PC-3 (cell line): ENCODE data around the gene CCDC28B. TPM values are rescaled to one million over a fixed set of nuclear protein-coding genes. Genes with fewer than 3 reads are reported as not detected.
A peak's percentile ranks its signal among the peaks of the same experiment; 100 is the strongest.

ENCODE experiments used
- ATAC-seq: fragments of 200-7000 bp; cut with Tn5 transposase; 2 replicates; pipeline ENCODE4 v1.9.1; 2020; ENCODE audit warnings: mild to moderate bottlenecking, moderate library complexity
- Bru-seq: library from RNA; stranded (reverse); fragments of 400-500 nt; gene quantifications from one replicate; lab custom pipeline; 2021; lab: Mats Ljungman, UMichigan
- BruChase-seq, 2 experiments: library from RNA; stranded (reverse); fragments of 400-500 nt; gene quantifications; one replicate each; lab custom pipeline; 2021; lab: Mats Ljungman, UMichigan
- BruUV-seq: library from RNA; stranded (reverse); fragments of 400-500 nt; replicated peaks from 2 replicates; lab custom pipeline; 2021; lab: Mats Ljungman, UMichigan
- CTCF ChIA-PET: fragments of 300-600 bp; sonication (Branson Sonifier 250); formaldehyde crosslinking; loops from one replicate; lab custom pipeline; 2022; ENCODE audit warnings: antibody characterized with exemption; lab: Charles Lee
- POLR2A ChIA-PET: fragments of 300-600 bp; sonication (Branson Sonifier 250); formaldehyde crosslinking; loops from one replicate; lab custom pipeline; 2022; ENCODE audit warnings: antibody characterized with exemption; ENCODE audit not compliant: unreplicated experiment; lab: Charles Lee
- DNase-seq: peaks from one replicate; pipeline ENCODE4 v3.0.0-alpha.2; 2015
- H2AFZ ChIP-seq: fragments of 300-600 bp; sonication (generic); 2 replicates; pipeline ENCODE4 v1.6.0; 2016; ENCODE audit warnings: antibody characterized with exemption, low read length
- H3F3A ChIP-seq: fragments of 300-600 bp; sonication (generic); one replicate; pipeline ENCODE4 v1.6.0; 2017; ENCODE audit warnings: antibody characterized with exemption, low read length, control low read depth, mild to moderate bottlenecking; ENCODE audit not compliant: unreplicated experiment
- H3K27ac ChIP-seq: fragments of 300-600 bp; sonication (generic); 2 replicates; pipeline ENCODE4 v1.5.1; 2016; ENCODE audit warnings: mild to moderate bottlenecking, low read length
- H3K27me3 ChIP-seq: fragments of 300-600 bp; sonication (generic); 2 replicates; pipeline ENCODE4 v1.6.1; 2016; ENCODE audit warnings: low read length, mixed read lengths
- H3K36me3 ChIP-seq: fragments of 300-600 bp; sonication (generic); 2 replicates; pipeline ENCODE4 v1.6.1; 2016; ENCODE audit warnings: low read depth, mixed run types, low read length, mixed read lengths
- H3K4me1 ChIP-seq: fragments of 300-600 bp; sonication (generic); 2 replicates; pipeline ENCODE4 v1.5.1; 2016; ENCODE audit warnings: low read length; ENCODE audit not compliant: insufficient read depth
- H3K4me2 ChIP-seq: fragments of 300-600 bp; sonication (generic); 2 replicates; pipeline ENCODE4 v1.6.0; 2016; ENCODE audit warnings: low read length
- H3K4me3 ChIP-seq: fragments of 300-600 bp; sonication (generic); 2 replicates; pipeline ENCODE4 v1.5.1; 2016; ENCODE audit warnings: mild to moderate bottlenecking, low read length, mixed read lengths
- H3K79me2 ChIP-seq: fragments of 300-600 bp; sonication (generic); 2 replicates; pipeline ENCODE4 v1.6.1; 2017; ENCODE audit warnings: low read length, mixed read lengths
- H3K9ac ChIP-seq: fragments of 300-600 bp; sonication (generic); 2 replicates; pipeline ENCODE4 v1.6.0; 2016; ENCODE audit warnings: mild to moderate bottlenecking, low read length
- H3K9me2 ChIP-seq: fragments of 300-600 bp; sonication (generic); replicated peaks from 2 replicates; pipeline ENCODE4 v1.6.1; 2016; ENCODE audit warnings: mixed run types, low read length, mixed read lengths
- H3K9me3 ChIP-seq: fragments of 300-600 bp; sonication (generic); 2 replicates; pipeline ENCODE4 v1.6.1; 2016; ENCODE audit warnings: low read length, mixed read lengths
- H4K20me1 ChIP-seq: fragments of 300-600 bp; sonication (generic); 2 replicates; pipeline ENCODE4 v1.6.1; 2016; ENCODE audit warnings: low read length, mixed read lengths
- CTCF ChIP-seq: fragments of 300-600 bp; sonication (generic); conservative IDR thresholded peaks from 2 replicates; pipeline ENCODE4 v1.5.1; 2017; ENCODE audit warnings: antibody characterized with exemption, low read depth, mild to moderate bottlenecking, low read length
- EZH2 ChIP-seq: fragments of 300-600 bp; sonication (generic); IDR thresholded peaks from one replicate; pipeline ENCODE4 v1.6.1; 2017; ENCODE audit warnings: antibody characterized with exemption, mild to moderate bottlenecking, low read length; ENCODE audit not compliant: unreplicated experiment
- EZH2phosphoT487 ChIP-seq: fragments of 300-600 bp; sonication (generic); IDR thresholded peaks from 2 replicates; pipeline ENCODE4 v1.6.1; 2018; ENCODE audit warnings: mild to moderate bottlenecking, antibody characterized with exemption, low read length, borderline replicate concordance
- intact Hi-C: fragments of 100-400 bp; cut with micrococcal nuclease; formaldehyde crosslinking; loops from 2 replicates; pipeline ENCODE4 v1.9.0; 2023
- long read RNA-seq: library from polyadenylated mRNA; unstranded; transcript quantifications from one replicate; pipeline ENCODE4 v2.0.0, GENCODE V29; 2021; ENCODE audit not compliant: unreplicated experiment
- total RNA-seq: library from RNA; depleted of rRNA; stranded (reverse); fragments of >200 nt; gene quantifications from 2 replicates; pipeline ENCODE4 v1.2.3, GENCODE V29; 2014; rRNA removed

CCDC28B gene
- 4.7 and 5.5 TPM in 2 replicates for total RNA-seq
- Bru-seq, nascent RNA = percentile 37 among the genes with signal in this experiment
- BruChase-seq, experiment 1, labeled RNA remaining after a 6-hour chase = percentile 67 among the genes with signal in this experiment
- percentile 53 among the genes with signal in this experiment for BruChase-seq, experiment 2, labeled RNA remaining after a 2-hour chase
- long read RNA-seq, partial matches to known transcripts = 1 of 6 reads
- long read RNA-seq, other reads (novel, unspliced or antisense) = 0 of 6 reads

- POLR2A ChIA-PET = interaction anchor here (0.6 to 0.7 kb wide), 2 partner anchors 81 to 1119 kb away, joined by 3 read pairs; no protein-coding TSS in a partner anchor
- no peaks in the 10 kb centered on the region for H3F3A ChIP-seq
- peak within 1 kb of the TSS; percentile 46 for H3K9ac ChIP-seq
- CTCF ChIA-PET = interaction anchor here (1.0 kb wide), 1 partner anchor 46 kb away, joined by 3 read pairs; no protein-coding TSS in a partner anchor
- H3K9me2 ChIP-seq = no peaks in the 10 kb centered on the region
- no peaks in the 10 kb centered on the region for H3K9me3 ChIP-seq
- no peaks in the 10 kb centered on the region for H4K20me1 ChIP-seq
- BruUV-seq = no TSS peak
- peak within 1 kb of the TSS; percentile 85 for H3K4me2 ChIP-seq
- peak; percentile 42 for ATAC-seq
- H2AFZ ChIP-seq = peak within 1 kb of the TSS; percentile 92
- H3K27ac ChIP-seq = no peak within 1 kb of the TSS
- H3K27me3 ChIP-seq = no peaks in the 10 kb centered on the region
- peak within 1 kb of the TSS; percentile 67 for H3K4me3 ChIP-seq
- H3K79me2 ChIP-seq = no peaks in the 10 kb centered on the region
- H3K4me1 ChIP-seq = peaks cover 25% of the 10 kb centered on the region
- no peak for DNase-seq
- H3K36me3 ChIP-seq = peaks cover 17% of the 10 kb centered on the region; the same call in 1 of the 2 replicates
- TF ChIP-seq CTCF (no peak), EZH2 (no peak), EZH2phosphoT487 (no peak)
- intact Hi-C loops = loop anchor here (2.0 kb wide), 1 partner anchor 20 kb away; no protein-coding TSS in a partner anchor
Observed at GRCh38 chr1:32200226-32201010, at the start of gene CCDC28B. Gene CCDC28B, plus strand, starts transcription at chr1:32200595. Its CDS starts 1,341 bp downstream, at chr1:32201936.

GRCh38 chr1:32150847-32151246, 49.5 kb upstream of the CCDC28B start:
- H4K20me1 ChIP-seq = 0 out of 2 replicates have a peak, but pooled peaks cover 10% of the 10 kb centered on the region
- H3K4me1 ChIP-seq = no peaks in the 10 kb centered on the region
- no peaks in the 10 kb centered on the region for H3F3A ChIP-seq
- no peaks in the 10 kb centered on the region for H3K9me3 ChIP-seq
- peak; percentile 77 for ATAC-seq
- H2AFZ ChIP-seq = no peak overlapping the region
- no peak for TF ChIP-seq EZH2
- TF ChIP-seq CTCF = no peak
- TF ChIP-seq EZH2phosphoT487 = no peak
- no peak for DNase-seq
- H3K27me3 ChIP-seq = no peaks in the 10 kb centered on the region
- no peak overlapping the region for H3K4me3 ChIP-seq
- H3K36me3 ChIP-seq = peaks cover 15% of the 10 kb centered on the region
- ChIA-PET POLR2A (no interaction called here), CTCF (no interaction called here)
- BruUV-seq = no TSS peak
- no peaks in the 10 kb centered on the region for H3K9me2 ChIP-seq
- H3K9ac ChIP-seq = no peak overlapping the region
- H3K27ac ChIP-seq = no peak overlapping the region
- intact Hi-C loops = no loop called here
- peaks cover 80% of the 10 kb centered on the region for H3K79me2 ChIP-seq
- no peak overlapping the region for H3K4me2 ChIP-seq
